Kidney capillary endothelial cell (primary cell): ENCODE measurements around the gene RNF175.

Experiments used
- DNase-seq: peaks from one replicate; pipeline ENCODE4 v3.0.0-alpha.2; 2018; ENCODE audit warnings: low spot score

The RNF175 gene

GRCh38 chr4:153759407-153760316, at the start of gene RNF175:
Gene RNF175 (minus strand): TSS chr4:153760024. CDS start chr4:153759862, 162 bp downstream.
- DNase-seq: no peak

- no peak for DNase-seq
Observed at GRCh38 chr4:153809307-153809706, 49.5 kb upstream of the RNF175 start.

GRCh38 chr4:153808175-153808574, 48.4 kb upstream of the RNF175 start:
- no peak for DNase-seq

GRCh38 chr4:153806073-153806472, 46.2 kb upstream of the RNF175 start:
- DNase-seq: no peak

GRCh38 chr4:153804722-153805121, 44.9 kb upstream of the RNF175 start:
- no peak for DNase-seq

GRCh38 chr4:153799694-153800074, 39.9 kb upstream of the RNF175 start:
- DNase-seq: no peak

GRCh38 chr4:153798901-153799693, 39.3 kb upstream of the RNF175 start:
- DNase-seq: no peak

- no peak for DNase-seq
Observed at GRCh38 chr4:153798420-153798819, 38.6 kb upstream of the RNF175 start.

GRCh38 chr4:153794006-153794405, 34.2 kb upstream of the RNF175 start:
- no peak for DNase-seq

GRCh38 chr4:153792618-153793247, 32.9 kb upstream of the RNF175 start:
- no peak for DNase-seq

GRCh38 chr4:153791746-153792617, 32.2 kb upstream of the RNF175 start:
- DNase-seq: no peak

GRCh38 chr4:153790962-153791551, 31.2 kb upstream of the RNF175 start:
- DNase-seq: no peak

- DNase-seq: no peak
Observed at GRCh38 chr4:153790500-153790865, 30.7 kb upstream of the RNF175 start.

GRCh38 chr4:153789741-153790499, 30.1 kb upstream of the RNF175 start:
- no peak for DNase-seq

GRCh38 chr4:153788413-153789276, 28.8 kb upstream of the RNF175 start, which contains the start of gene SFRP2:
Gene SFRP2 (minus strand): TSS chr4:153789083. CDS start chr4:153788835, 248 bp downstream.
- no peak for DNase-seq

- DNase-seq: no peak
Observed at GRCh38 chr4:153788051-153788412, 28.2 kb upstream of the RNF175 start.

- DNase-seq: no peak
Observed at GRCh38 chr4:153787575-153787974, 27.8 kb upstream of the RNF175 start.

- DNase-seq: no peak
Observed at GRCh38 chr4:153787061-153787560, 27.3 kb upstream of the RNF175 start.
